Myocyte (in vitro differentiated cells): ENCODE measurements around the gene LRRC45. TPM values are rescaled to one million over a fixed set of nuclear protein-coding genes. Genes with fewer than 3 reads are reported as not detected.

Experiments
- total RNA-seq: library from RNA; depleted of rRNA; stranded (reverse); fragments of >200 nt; gene quantifications from 2 replicates; pipeline ENCODE4 v1.2.3, GENCODE V29; 2014

The LRRC45 gene
- total RNA-seq, 1 donor from 2014 or later, result 10.5 TPM

Other genes starting within 250 kb of the LRRC45 start
- gene GCGR, start 219.2 kb upstream of the LRRC45 start, total RNA-seq, result not detected in 2 replicates
- 100 and 132 TPM in 2 replicates for gene MCRIP1, start 190.0 kb upstream of the LRRC45 start, total RNA-seq
- 12.7 and 29.7 TPM in 2 replicates for gene PPP1R27, start 188.3 kb upstream of the LRRC45 start, total RNA-seq
- gene P4HB, start 162.8 kb upstream of the LRRC45 start, total RNA-seq, result 1,674 and 2,691 TPM in 2 replicates
- 157 and 161 TPM in 2 replicates for gene ARHGDIA, start 152.0 kb upstream of the LRRC45 start, total RNA-seq
- 94.5 and 96.3 TPM in 2 replicates for gene ALYREF, start 131.7 kb upstream of the LRRC45 start, total RNA-seq
- gene ANAPC11, start 131.6 kb upstream of the LRRC45 start, total RNA-seq, result 190 and 212 TPM in 2 replicates
- gene NPB, start 121.1 kb upstream of the LRRC45 start, total RNA-seq, result 1.3 and 6.1 TPM in 2 replicates
- gene PCYT2, start 111.9 kb upstream of the LRRC45 start, total RNA-seq, result 67.4 and 88.5 TPM in 2 replicates
- 19.2 and 20.3 TPM in 2 replicates for gene SIRT7, start 105.1 kb upstream of the LRRC45 start, total RNA-seq
- gene MAFG, start 95.6 kb upstream of the LRRC45 start, total RNA-seq, result 48.9 and 61.0 TPM in 2 replicates
- 120 and 223 TPM in 2 replicates for gene PYCR1, start 86.0 kb upstream of the LRRC45 start, total RNA-seq
- 0.16 and 1.3 TPM in 2 replicates for gene MYADML2, start 76.1 kb upstream of the LRRC45 start, total RNA-seq
- gene NOTUM, start 62.1 kb upstream of the LRRC45 start, total RNA-seq, result 0.53 and 1.2 TPM in 2 replicates
- gene ASPSCR1, start 45.7 kb upstream of the LRRC45 start, total RNA-seq, result 21.8 and 29.7 TPM in 2 replicates
- 50.0 and 61.8 TPM in 2 replicates for gene CENPX, start 427 bp upstream of the LRRC45 start, total RNA-seq
- 7.3 and 9.8 TPM in 2 replicates for gene RAC3, start 8.4 kb downstream of the LRRC45 start, total RNA-seq
- 99.4 and 105 TPM in 2 replicates for gene DCXR, start 14.4 kb downstream of the LRRC45 start, total RNA-seq
- gene RFNG, start 28.5 kb downstream of the LRRC45 start, total RNA-seq, result 42.7 and 45.4 TPM in 2 replicates
- 121 and 122 TPM in 2 replicates for gene GPS1, start 28.6 kb downstream of the LRRC45 start, total RNA-seq
- gene DUS1L, start 42.5 kb downstream of the LRRC45 start, total RNA-seq, result 97.1 and 109 TPM in 2 replicates
- 78.4 and 97.9 TPM in 2 replicates for gene FASN, start 74.9 kb downstream of the LRRC45 start, total RNA-seq
- gene CCDC57, start 189.5 kb downstream of the LRRC45 start, total RNA-seq, result 7.9 and 11.3 TPM in 2 replicates
- 94.9 and 164 TPM in 2 replicates for gene SLC16A3, start 205.7 kb downstream of the LRRC45 start, total RNA-seq